PC-3 (cell line): Measurements from ENCODE around the gene HIVEP3. TPM values are rescaled to one million over a fixed set of nuclear protein-coding genes. Genes with fewer than 3 reads are reported as not detected.

Source experiments
- ATAC-seq: fragments of 200-7000 bp; cut with Tn5 transposase; 2 replicates; pipeline ENCODE4 v1.9.1; 2020; ENCODE audit warnings: mild to moderate bottlenecking, moderate library complexity
- BruUV-seq: library from RNA; stranded (reverse); fragments of 400-500 nt; replicated peaks from 2 replicates; lab custom pipeline; 2021; lab: Mats Ljungman, UMichigan
- CTCF ChIA-PET: fragments of 300-600 bp; sonication (Branson Sonifier 250); formaldehyde crosslinking; loops from one replicate; lab custom pipeline; 2022; ENCODE audit warnings: antibody characterized with exemption; lab: Charles Lee
- POLR2A ChIA-PET: fragments of 300-600 bp; sonication (Branson Sonifier 250); formaldehyde crosslinking; loops from one replicate; lab custom pipeline; 2022; ENCODE audit warnings: antibody characterized with exemption; ENCODE audit not compliant: unreplicated experiment; lab: Charles Lee
- DNase-seq: peaks from one replicate; pipeline ENCODE4 v3.0.0-alpha.2; 2015
- H2AFZ ChIP-seq: fragments of 300-600 bp; sonication (generic); 2 replicates; pipeline ENCODE4 v1.6.0; 2016; ENCODE audit warnings: antibody characterized with exemption, low read length
- H3F3A ChIP-seq: fragments of 300-600 bp; sonication (generic); one replicate; pipeline ENCODE4 v1.6.0; 2017; ENCODE audit warnings: antibody characterized with exemption, low read length, control low read depth, mild to moderate bottlenecking; ENCODE audit not compliant: unreplicated experiment
- H3K27ac ChIP-seq: fragments of 300-600 bp; sonication (generic); 2 replicates; pipeline ENCODE4 v1.5.1; 2016; ENCODE audit warnings: mild to moderate bottlenecking, low read length
- H3K27me3 ChIP-seq: fragments of 300-600 bp; sonication (generic); 2 replicates; pipeline ENCODE4 v1.6.1; 2016; ENCODE audit warnings: low read length, mixed read lengths
- H3K36me3 ChIP-seq: fragments of 300-600 bp; sonication (generic); 2 replicates; pipeline ENCODE4 v1.6.1; 2016; ENCODE audit warnings: low read depth, mixed run types, low read length, mixed read lengths
- H3K4me1 ChIP-seq: fragments of 300-600 bp; sonication (generic); 2 replicates; pipeline ENCODE4 v1.5.1; 2016; ENCODE audit warnings: low read length; ENCODE audit not compliant: insufficient read depth
- H3K4me2 ChIP-seq: fragments of 300-600 bp; sonication (generic); 2 replicates; pipeline ENCODE4 v1.6.0; 2016; ENCODE audit warnings: low read length
- H3K4me3 ChIP-seq: fragments of 300-600 bp; sonication (generic); 2 replicates; pipeline ENCODE4 v1.5.1; 2016; ENCODE audit warnings: mild to moderate bottlenecking, low read length, mixed read lengths
- H3K79me2 ChIP-seq: fragments of 300-600 bp; sonication (generic); 2 replicates; pipeline ENCODE4 v1.6.1; 2017; ENCODE audit warnings: low read length, mixed read lengths
- H3K9ac ChIP-seq: fragments of 300-600 bp; sonication (generic); 2 replicates; pipeline ENCODE4 v1.6.0; 2016; ENCODE audit warnings: mild to moderate bottlenecking, low read length
- H3K9me2 ChIP-seq: fragments of 300-600 bp; sonication (generic); replicated peaks from 2 replicates; pipeline ENCODE4 v1.6.1; 2016; ENCODE audit warnings: mixed run types, low read length, mixed read lengths
- H3K9me3 ChIP-seq: fragments of 300-600 bp; sonication (generic); 2 replicates; pipeline ENCODE4 v1.6.1; 2016; ENCODE audit warnings: low read length, mixed read lengths
- H4K20me1 ChIP-seq: fragments of 300-600 bp; sonication (generic); 2 replicates; pipeline ENCODE4 v1.6.1; 2016; ENCODE audit warnings: low read length, mixed read lengths
- CTCF ChIP-seq: fragments of 300-600 bp; sonication (generic); conservative IDR thresholded peaks from 2 replicates; pipeline ENCODE4 v1.5.1; 2017; ENCODE audit warnings: antibody characterized with exemption, low read depth, mild to moderate bottlenecking, low read length
- EZH2 ChIP-seq: fragments of 300-600 bp; sonication (generic); IDR thresholded peaks from one replicate; pipeline ENCODE4 v1.6.1; 2017; ENCODE audit warnings: antibody characterized with exemption, mild to moderate bottlenecking, low read length; ENCODE audit not compliant: unreplicated experiment
- EZH2phosphoT487 ChIP-seq: fragments of 300-600 bp; sonication (generic); IDR thresholded peaks from 2 replicates; pipeline ENCODE4 v1.6.1; 2018; ENCODE audit warnings: mild to moderate bottlenecking, antibody characterized with exemption, low read length, borderline replicate concordance
- intact Hi-C: fragments of 100-400 bp; cut with micrococcal nuclease; formaldehyde crosslinking; loops from 2 replicates; pipeline ENCODE4 v1.9.0; 2023
- total RNA-seq: library from RNA; depleted of rRNA; stranded (reverse); fragments of >200 nt; gene quantifications from 2 replicates; pipeline ENCODE4 v1.2.3, GENCODE V29; 2014

HIVEP3 gene
- total RNA-seq, 1 experiment from 2014 or later: 9.8 TPM

GRCh38 chr1:41487126-41488039 lies 431.3 kb downstream of the HIVEP3 start:
- Histone ChIP-seq H3K27me3 (no peaks in the 10 kb centered on the region), H2AFZ (no peak overlapping the region), H4K20me1 (no peaks in the 10 kb centered on the region), H3K9me3 (no peaks in the 10 kb centered on the region), H3F3A (no peaks in the 10 kb centered on the region), H3K79me2 (no peaks in the 10 kb centered on the region), H3K9me2 (no peaks in the 10 kb centered on the region), H3K4me3 (no peak overlapping the region), H3K9ac (no peak overlapping the region), H3K4me2 (no peak overlapping the region), H3K27ac (no peak overlapping the region), H3K36me3 (no peaks in the 10 kb centered on the region), H3K4me1 (peaks cover 32% of the 10 kb centered on the region)
- DNase-seq (no peak), ATAC-seq (no peak)
- TF ChIP-seq EZH2: no peak
- no peak for TF ChIP-seq EZH2phosphoT487
- TF ChIP-seq CTCF: no peak
- intact Hi-C loops: loop anchor here (10.0 kb wide), 1 partner anchor 53 kb away; no protein-coding TSS in a partner anchor
- no TSS peak for BruUV-seq
- ChIA-PET CTCF (no interaction called here), POLR2A (no interaction called here)

- ChIA-PET POLR2A (no interaction called here), CTCF (no interaction called here)
- Histone ChIP-seq H3K79me2 (no peaks in the 10 kb centered on the region), H2AFZ (no peak overlapping the region), H3K27me3 (no peaks in the 10 kb centered on the region), H3K9ac (no peak overlapping the region), H3K27ac (no peak overlapping the region), H3K4me1 (peaks cover 37% of the 10 kb centered on the region), H4K20me1 (no peaks in the 10 kb centered on the region), H3K9me3 (no peaks in the 10 kb centered on the region), H3K36me3 (no peaks in the 10 kb centered on the region), H3F3A (no peaks in the 10 kb centered on the region), H3K4me3 (no peak overlapping the region), H3K4me2 (no peak overlapping the region), H3K9me2 (no peaks in the 10 kb centered on the region)
- ATAC-seq (no peak), DNase-seq (no peak)
- intact Hi-C loops: loop anchor here (10.0 kb wide), 1 partner anchor 52 kb away; no protein-coding TSS in a partner anchor
- TF ChIP-seq EZH2phosphoT487 (no peak), EZH2 (no peak), CTCF (no peak)
- no TSS peak for BruUV-seq
These were observed 432.2 kb downstream of the HIVEP3 start for GRCh38 chr1:41486371-41487125.
